Mucosa of rectum (tissue), 2 donors: ENCODE data around the gene FOXA3.
"Not testable (repeated sequence)": the region's sequence is repeated elsewhere in the genome, so short reads cannot be mapped to it uniquely, and the experiment has no call there.

ENCODE experiments used
- H3K27ac ChIP-seq, 2 donors: one replicate each; pipeline ENCODE4 v1.7.0; 2013; ENCODE audit warnings: inconsistent platforms in 2 of 2, low read depth in 2 of 2, low read length in 2 of 2
- H3K27me3 ChIP-seq, 2 donors: one replicate each; pipeline ENCODE4 v1.7.0; 2013; ENCODE audit warnings: low read length in 2 of 2; ENCODE audit not compliant: control insufficient read depth in 2 of 2, insufficient read depth in 2 of 2
- H3K36me3 ChIP-seq, 2 donors: one replicate each; pipeline ENCODE4 v1.7.0; 2013; ENCODE audit warnings: low read length in 2 of 2; ENCODE audit not compliant: control insufficient read depth in 2 of 2, insufficient read depth in 2 of 2
- H3K4me1 ChIP-seq, 2 donors: one replicate each; pipeline ENCODE4 v1.7.0; 2013; ENCODE audit warnings: low read length in 2 of 2, mild to moderate bottlenecking in 1 of 2; ENCODE audit not compliant: control insufficient read depth in 2 of 2, insufficient read depth in 2 of 2
- H3K4me3 ChIP-seq, 2 donors: one replicate each; pipeline ENCODE4 v1.7.0; 2013; ENCODE audit warnings: low read length in 2 of 2
- H3K9ac ChIP-seq, 2 donors: one replicate each; pipeline ENCODE4 v1.7.0; 2013; ENCODE audit warnings: low read length in 2 of 2, low read depth in 1 of 2, mild to moderate bottlenecking in 1 of 2
- H3K9me3 ChIP-seq, 2 donors: one replicate each; pipeline ENCODE4 v1.7.0; 2013; ENCODE audit warnings: low read length in 2 of 2; ENCODE audit not compliant: control insufficient read depth in 2 of 2
- donor health status: healthy.
- donor health status: Normal muscosa, but diverticular disease.

The FOXA3 gene

DNA sequence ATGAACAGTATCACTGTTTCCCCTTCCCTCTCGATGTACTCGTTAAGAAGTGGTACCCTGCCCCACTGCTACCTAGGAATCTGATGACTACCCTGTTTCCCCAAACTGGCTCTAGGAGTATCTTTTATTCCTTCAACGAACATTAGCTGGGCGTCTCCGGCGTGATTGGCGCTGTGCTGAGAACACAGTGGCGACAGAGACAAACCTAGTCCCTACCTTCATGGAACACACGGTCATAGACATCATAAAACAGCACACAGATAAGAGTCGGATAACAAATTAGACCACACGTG lies 1.9 kb upstream of the FOXA3 start:
- peak overlapping the region; percentile 82 to 85 for H3K9ac ChIP-seq

DNA sequence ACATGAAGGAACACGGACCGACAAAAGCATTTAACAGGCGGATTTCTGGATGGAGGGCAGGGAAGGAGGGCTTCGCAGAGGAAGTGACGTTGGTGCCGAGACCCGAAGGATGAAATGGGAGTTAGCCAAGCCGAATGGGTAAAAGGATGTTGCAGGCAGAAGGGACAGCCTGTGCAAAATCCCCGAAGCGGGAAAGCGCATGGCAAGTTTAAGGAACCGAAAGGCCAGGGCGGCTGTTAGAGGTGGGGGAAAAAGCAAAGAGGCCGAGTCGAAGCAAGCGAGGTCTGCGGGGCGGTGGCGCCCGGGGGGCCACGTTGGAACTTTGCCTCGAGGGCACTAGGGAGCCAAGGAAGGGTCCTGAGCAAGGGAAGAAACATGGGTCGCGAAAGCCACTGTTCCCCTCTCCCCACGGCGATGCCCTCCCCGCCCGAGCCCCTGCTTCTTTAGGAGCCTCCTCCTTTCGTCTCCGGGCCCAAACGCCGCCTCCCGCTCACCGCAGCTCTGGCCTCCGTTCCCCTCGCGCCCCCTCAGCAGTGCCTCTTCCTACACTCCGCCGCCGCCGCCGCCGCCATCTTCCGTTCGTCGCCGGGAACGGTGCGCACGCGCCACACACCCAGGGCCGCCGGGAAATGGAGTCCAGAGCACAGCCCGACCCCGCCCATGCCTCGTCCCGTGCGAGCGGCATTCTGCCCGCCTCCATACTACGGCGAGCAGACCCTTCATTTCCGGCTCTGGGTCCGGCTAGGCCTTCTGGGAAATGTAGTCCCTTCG lies 1.4 kb upstream of the FOXA3 start, which contains the start of gene SYMPK:
SYMPK (minus strand) TSS at position 584 of the 771 bp plus-strand sequence. CDS start 8,652 bp downstream, outside the sequence.
- Histone ChIP-seq H3K27ac (peak within 1 kb of the TSS; percentile 84 to 96), H3K27me3 (no peaks in the 10 kb centered on the region), H3K9ac (peak within 1 kb of the TSS; percentile 82 to 86), H3K9me3 (no peaks in the 10 kb centered on the region), H3K36me3 (peaks cover 5 to 10% of the 10 kb centered on the region in 2 donors), H3K4me3 (peak within 1 kb of the TSS; percentile 89 to 96), H3K4me1 (peaks cover 15 to 20% of the 10 kb centered on the region in 2 donors)

More for the DNA sequence above, 1.9 kb upstream of the FOXA3 start:
- Histone ChIP-seq H3K36me3 (peaks cover 5 to 10% of the 10 kb centered on the region in 2 donors), H3K27me3 (no peaks in the 10 kb centered on the region), H3K27ac (peak overlapping the region; percentile 84 to 96), H3K4me1 (peaks cover 15 to 20% of the 10 kb centered on the region in 2 donors), H3K4me3 (peak overlapping the region; percentile 89 to 96), H3K9me3 (no peaks in the 10 kb centered on the region)

DNA sequence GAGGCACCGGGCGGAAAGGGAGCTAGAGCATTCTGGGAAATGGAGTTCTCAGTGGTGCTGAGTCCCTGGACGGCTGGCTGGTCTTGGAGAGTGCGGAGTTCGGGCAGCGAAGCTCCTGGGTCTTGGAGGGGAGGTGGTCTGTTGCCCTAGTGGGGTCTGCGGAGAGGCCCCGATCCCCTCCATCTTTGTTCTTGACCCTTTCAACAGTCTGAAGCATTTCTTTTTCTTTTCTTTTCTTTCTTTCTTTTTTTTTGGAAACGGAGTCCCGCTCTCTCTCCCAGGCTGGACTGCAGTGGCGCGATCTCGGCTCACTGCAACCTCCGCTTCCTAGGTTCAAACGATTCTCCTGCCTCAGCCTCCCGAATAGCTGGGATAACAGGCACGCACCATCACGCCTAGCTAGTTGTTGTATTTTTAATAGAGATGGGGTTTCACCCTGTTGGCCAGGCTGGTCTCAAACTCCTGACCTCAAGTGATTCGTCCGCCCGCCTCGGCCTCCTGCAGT lies 739 bp upstream of the FOXA3 start:
- Histone ChIP-seq H3K4me3 (peak overlapping the region; percentile 80 to 82), H3K36me3 (peaks cover 0 to 6% of the 10 kb centered on the region in 2 donors), H3K9me3 (no peaks in the 10 kb centered on the region), H3K27ac (peak overlapping the region; percentile 68 to 96), H3K27me3 (no peaks in the 10 kb centered on the region), H3K4me1 (peaks cover 15 to 20% of the 10 kb centered on the region in 2 donors), H3K9ac (peak overlapping the region; percentile 70 to 86)

DNA sequence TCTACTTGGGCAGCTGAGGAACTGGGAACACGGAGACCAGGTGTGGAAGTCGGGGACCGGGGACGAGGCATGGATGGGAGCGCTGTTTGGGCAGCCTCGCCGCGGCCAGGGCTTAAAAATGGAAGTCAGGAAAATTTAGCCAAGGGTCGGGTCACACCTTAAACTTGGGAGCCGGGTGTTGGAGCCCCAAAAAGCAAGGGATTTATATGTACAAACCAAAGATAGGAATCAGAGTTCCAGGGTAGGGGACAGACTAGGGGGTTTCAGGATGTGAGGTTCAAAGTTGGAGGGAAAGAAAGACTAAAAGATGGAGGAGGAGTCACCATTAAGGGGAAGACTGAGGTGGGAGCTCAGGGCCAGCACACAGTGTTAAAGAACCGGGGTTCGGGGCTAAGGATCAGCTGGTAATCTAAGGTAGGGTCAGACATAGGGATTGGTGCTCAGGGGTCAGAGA lies 530 bp downstream of the FOXA3 start:
- H3K36me3 ChIP-seq: peaks cover 0 to under 1% of the 10 kb centered on the region in 2 donors
- H3K9ac ChIP-seq: peak overlapping the region; percentile 75 to 86
- H3K4me3 ChIP-seq: peak overlapping the region; percentile 80 to 82
- no peaks in the 10 kb centered on the region for H3K9me3 ChIP-seq
- H3K4me1 ChIP-seq: peaks cover 15 to 20% of the 10 kb centered on the region in 2 donors
- H3K27me3 ChIP-seq: no peaks in the 10 kb centered on the region
- peak overlapping the region; percentile 82 to 89 for H3K27ac ChIP-seq

DNA sequence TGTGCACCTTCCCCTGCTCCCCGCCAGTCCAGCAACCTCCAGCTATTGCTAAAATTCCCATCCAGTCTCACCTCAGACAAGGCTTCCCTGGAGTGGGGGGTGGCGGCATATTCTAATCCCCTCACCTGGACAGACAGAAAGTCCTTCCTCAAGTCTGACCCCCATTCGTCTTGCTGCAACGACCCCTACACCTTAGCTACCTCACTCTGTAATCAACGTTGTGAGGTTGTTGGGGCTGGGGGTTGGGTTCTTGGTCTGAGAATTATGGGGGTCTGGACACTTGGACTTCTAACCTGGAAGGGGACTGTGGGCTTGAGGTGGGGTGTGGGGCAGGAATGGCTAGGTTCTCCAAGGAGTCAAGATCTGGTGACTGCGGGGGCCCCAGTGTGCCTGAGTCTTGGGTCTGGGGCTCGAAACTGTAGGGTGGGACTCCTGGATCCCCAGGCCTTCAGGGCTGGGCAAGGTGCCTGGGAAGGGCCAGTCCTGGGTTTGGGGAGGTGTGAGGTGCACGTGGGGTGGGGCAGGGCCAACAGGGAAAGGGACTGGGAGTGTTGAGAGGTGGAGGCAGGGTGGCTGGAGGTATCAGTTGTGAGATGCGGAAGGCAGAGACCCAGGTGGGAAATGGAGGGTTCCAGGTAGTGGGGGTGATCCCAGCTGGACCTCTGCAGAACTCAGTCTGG lies 1.3 kb downstream of the FOXA3 start:
- no peaks in the 10 kb centered on the region for H3K36me3 ChIP-seq
- H3K27me3 ChIP-seq: no peaks in the 10 kb centered on the region
- H3K9ac ChIP-seq: peak overlapping the region; percentile 81 to 86
- peak overlapping the region; percentile 82 to 89 for H3K27ac ChIP-seq
- peak overlapping the region; percentile 80 to 82 for H3K4me3 ChIP-seq
- no peaks in the 10 kb centered on the region for H3K9me3 ChIP-seq
- H3K4me1 ChIP-seq: peaks cover 15 to 20% of the 10 kb centered on the region in 2 donors

DNA sequence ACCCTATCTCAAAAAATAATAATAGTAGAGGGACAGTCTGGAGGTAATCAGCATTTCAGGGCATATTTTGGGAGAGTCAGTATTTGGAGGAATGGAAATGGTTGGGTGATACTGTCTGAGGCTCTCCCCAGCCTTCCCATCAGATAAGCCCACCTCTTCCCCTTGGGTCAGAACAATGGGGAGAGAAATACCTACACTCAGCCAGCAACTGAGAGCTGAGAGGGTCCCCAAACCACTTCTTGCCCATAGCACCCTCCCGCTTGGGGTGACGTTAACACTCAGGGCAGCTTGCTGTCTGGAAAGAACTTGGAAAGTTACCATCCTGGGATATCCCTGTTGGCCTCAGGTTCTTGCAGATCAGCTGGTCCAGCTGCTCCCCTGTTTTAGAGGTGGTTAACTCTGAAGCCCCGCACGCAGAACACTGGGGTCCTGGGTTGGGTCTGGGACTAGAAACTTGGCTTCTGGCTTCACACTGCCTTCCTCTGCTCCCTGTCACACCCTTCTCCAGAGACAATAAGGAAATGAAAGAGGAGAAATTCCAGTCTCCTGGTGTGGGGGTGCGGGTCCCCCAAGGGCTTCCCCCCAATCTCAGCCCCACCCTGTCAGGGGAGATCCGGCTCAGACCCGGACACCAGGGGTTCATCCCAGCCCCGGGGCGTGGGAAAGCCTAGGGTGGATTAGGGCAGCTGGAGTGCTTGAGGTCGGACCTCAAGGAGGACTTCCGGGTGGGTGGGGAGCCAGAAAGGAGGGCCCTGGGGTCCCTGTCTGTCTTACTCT lies 2.5 kb downstream of the FOXA3 start:
- Histone ChIP-seq H3K27ac (peak overlapping the region; percentile 82 to 89), H3K9me3 (no peaks in the 10 kb centered on the region), H3K4me3 (peak overlapping the region; percentile 80 to 82), H3K9ac (peak overlapping the region; percentile 81 to 86), H3K36me3 (peaks cover 0 to 2% of the 10 kb centered on the region in 2 donors), H3K4me1 (peaks cover 15% of the 10 kb centered on the region in 2 donors), H3K27me3 (no peaks in the 10 kb centered on the region)

DNA sequence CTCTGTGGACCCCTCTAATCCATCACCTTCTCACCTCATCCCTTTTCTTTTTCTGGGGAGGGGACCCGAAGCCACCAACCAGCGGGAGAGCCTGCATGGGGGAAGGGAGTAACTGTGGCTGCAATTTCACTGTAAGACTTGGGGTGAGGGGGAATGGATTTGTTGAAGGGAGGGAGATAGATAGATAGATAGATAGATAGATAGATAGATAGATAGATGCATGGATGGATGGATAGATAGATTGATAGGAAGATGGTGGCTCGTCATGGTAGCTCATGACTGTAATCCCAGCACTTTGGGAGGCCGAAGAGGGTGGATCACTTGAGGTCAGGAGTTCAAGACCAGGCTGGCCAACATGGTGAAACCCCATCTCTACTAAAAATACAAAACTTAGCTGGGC lies 3.1 kb downstream of the FOXA3 start:
- peak overlapping the region; percentile 81 to 86 for H3K9ac ChIP-seq
- H3K27ac ChIP-seq: peak overlapping the region; percentile 82 to 89
- not testable (repeated sequence) for H3K36me3 ChIP-seq, H3K27me3 ChIP-seq, H3K9me3 ChIP-seq
- peaks cover 10 to 11% of the 10 kb centered on the region in 2 donors for H3K4me1 ChIP-seq
- peak overlapping the region; percentile 80 to 82 for H3K4me3 ChIP-seq

DNA sequence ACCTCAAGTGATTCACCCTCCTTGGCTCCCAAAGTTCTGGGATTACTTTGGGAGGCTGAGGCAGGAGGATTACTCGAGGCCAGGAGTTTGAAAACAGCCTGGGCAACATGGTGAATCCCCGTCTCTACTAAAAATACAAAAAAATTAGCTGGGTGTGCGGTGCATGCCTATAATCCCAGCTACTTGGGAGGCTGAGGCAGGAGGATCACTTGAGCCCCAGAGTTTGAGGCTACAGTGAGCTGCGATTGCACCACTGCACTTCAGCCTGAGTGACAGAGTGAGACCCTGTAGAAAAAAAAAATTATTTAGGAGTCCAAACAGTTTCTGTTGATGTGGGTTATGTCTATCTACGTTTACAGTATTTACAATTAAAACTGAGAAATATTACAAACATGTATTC lies 6.7 kb downstream of the FOXA3 start:
- Histone ChIP-seq H3K4me3 (no peak overlapping the region), H3K9me3 (no peaks in the 10 kb centered on the region), H3K4me1 (peaks cover 0 to 19% of the 10 kb centered on the region in 2 donors), H3K27ac (no peak overlapping the region), H3K36me3 (peaks cover 6 to 15% of the 10 kb centered on the region in 2 donors), H3K27me3 (no peaks in the 10 kb centered on the region), H3K9ac (no peak overlapping the region)

DNA sequence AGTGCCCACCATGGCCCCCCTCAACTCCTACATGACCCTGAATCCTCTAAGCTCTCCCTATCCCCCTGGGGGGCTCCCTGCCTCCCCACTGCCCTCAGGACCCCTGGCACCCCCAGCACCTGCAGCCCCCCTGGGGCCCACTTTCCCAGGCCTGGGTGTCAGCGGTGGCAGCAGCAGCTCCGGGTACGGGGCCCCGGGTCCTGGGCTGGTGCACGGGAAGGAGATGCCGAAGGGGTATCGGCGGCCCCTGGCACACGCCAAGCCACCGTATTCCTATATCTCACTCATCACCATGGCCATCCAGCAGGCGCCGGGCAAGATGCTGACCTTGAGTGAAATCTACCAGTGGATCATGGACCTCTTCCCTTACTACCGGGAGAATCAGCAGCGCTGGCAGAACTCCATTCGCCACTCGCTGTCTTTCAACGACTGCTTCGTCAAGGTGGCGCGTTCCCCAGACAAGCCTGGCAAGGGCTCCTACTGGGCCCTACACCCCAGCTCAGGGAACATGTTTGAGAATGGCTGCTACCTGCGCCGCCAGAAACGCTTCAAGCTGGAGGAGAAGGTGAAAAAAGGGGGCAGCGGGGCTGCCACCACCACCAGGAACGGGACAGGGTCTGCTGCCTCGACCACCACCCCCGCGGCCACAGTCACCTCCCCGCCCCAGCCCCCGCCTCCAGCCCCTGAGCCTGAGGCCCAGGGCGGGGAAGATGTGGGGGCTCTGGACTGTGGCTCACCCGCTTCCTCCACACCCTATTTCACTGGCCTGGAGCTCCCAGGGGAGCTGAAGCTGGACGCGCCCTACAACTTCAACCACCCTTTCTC lies 8.2 kb downstream of the FOXA3 start:
- H3K9me3 ChIP-seq: no peaks in the 10 kb centered on the region
- no peak overlapping the region for H3K27ac ChIP-seq
- no peak overlapping the region for H3K9ac ChIP-seq
- H3K36me3 ChIP-seq: peaks cover 6 to 15% of the 10 kb centered on the region in 2 donors
- H3K4me1 ChIP-seq: peaks cover 7 to 25% of the 10 kb centered on the region in 2 donors
- H3K27me3 ChIP-seq: no peaks in the 10 kb centered on the region
- no peak overlapping the region for H3K4me3 ChIP-seq
